HFF-Myc (cell line): ENCODE results near the gene KCNJ18.
"Not testable (repeated sequence)": the region's sequence is repeated elsewhere in the genome, so short reads cannot be mapped to it uniquely, and the experiment has no call there.

ENCODE experiments used
- DNase-seq: peaks from one replicate; pipeline ENCODE4 v3.0.0-alpha.2; 2011; ENCODE audit warnings: low read depth; ENCODE audit errors: extremely low read depth
- H3K4me3 ChIP-seq: replicated peaks from 2 replicates; pipeline ENCODE4 v1.5.1; 2011; ENCODE audit warnings: low read depth, mild to moderate bottlenecking, control low read depth, low read length
- CTCF ChIP-seq: IDR thresholded peaks from 2 replicates; pipeline ENCODE4 v1.5.1; 2012; ENCODE audit warnings: mild to moderate bottlenecking, low read depth, low read length, control low read depth; ENCODE audit errors: missing control alignments

KCNJ18 gene

DNA sequence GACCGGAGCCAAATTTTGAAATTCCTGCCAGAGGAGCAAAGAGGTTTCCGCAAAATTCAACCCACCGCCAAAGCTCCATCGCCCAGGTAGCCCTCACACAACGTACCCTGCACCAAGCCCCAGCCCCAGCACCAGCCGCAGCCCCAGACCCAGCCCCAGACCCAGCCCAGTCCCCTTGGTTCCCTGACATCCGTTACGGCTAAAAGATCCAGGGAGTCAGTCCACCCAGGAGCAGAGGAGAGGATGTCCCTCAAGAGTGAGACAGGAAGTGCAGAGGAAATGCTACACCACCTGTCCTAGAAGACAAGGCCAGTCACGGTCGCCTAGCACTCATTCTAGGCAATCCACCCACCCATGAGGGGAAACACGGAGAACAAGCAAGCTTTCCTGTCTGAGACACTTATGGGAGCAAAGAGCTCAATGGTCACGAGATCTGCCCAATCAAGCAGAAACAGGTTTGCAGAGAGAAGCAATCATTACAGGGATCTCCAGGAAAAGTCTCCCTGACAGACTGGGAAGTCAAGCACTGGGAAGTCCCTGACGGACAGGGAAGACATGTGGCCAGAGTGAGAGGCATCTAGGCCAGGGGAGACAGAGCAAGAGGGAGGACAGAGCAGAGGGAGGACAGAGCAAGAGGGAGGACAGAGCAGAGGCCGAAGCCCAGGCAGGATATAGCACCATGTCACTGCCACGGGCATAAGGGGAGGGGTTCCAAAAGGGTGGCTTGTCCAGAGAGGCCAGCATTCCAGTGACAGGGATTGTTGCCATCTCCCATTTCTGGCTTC is 15.0 kb upstream of the KCNJ18 start:
- DNase-seq = no peak
- TF ChIP-seq CTCF = no peak
- H3K4me3 ChIP-seq = no peak overlapping the region

DNA sequence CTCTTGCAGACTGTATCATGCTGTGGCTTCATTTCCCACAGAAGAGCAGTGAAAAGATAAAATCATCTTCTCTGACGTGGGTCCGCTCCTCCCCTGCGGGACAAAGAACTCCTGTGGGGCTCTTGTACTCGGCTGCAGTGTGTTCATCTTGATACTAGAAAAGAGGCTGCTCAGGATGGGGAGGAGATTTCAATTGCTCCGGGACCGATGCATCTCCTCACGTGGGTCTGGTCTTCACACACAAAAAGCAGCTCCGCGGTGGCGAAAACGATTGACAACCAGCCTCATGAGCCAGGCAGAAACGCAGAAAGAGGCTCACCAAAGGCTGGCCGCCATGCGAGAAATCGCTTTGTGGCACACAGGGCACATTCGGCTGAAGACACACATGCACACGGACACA is 14.4 kb upstream of the KCNJ18 start:
- H3K4me3 ChIP-seq = no peak overlapping the region
- no peak for DNase-seq
- no peak for TF ChIP-seq CTCF

DNA sequence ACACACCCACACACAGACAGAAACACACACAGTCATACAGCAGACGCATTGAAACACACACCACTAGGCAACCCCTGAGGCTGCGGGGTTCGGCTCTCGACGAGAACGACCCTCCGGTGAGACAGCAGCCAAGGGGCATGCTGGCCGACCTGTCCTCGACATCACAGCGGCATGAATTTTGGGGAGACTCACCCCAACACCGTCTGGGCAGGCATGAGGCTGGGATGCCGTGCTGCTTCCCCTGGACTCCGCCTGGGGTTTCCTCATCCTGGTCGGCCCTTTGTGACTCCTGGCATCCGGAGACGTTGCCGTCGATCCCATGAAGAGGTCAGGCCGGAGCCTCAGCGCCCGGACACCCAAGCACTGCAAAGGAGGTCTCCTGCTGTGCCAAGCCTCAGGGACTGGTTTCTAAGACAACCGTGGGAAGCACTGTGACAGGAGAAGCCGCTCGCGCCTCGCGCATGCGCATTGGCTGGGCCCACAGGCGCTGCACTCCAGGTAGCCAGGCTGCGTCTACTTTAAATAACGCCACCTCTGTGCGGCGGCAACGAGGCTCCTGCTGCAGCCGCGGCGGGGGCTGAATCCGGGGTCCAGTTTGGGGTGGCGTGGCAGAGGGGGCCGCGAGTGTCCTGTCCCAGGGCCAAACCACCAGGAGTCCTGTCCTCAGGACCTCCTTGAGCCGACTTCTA is 13.8 kb upstream of the KCNJ18 start:
- TF ChIP-seq CTCF = no peak
- no peak overlapping the region for H3K4me3 ChIP-seq

GRCh38 chr17:21679256-21680146 is 12.8 kb upstream of the KCNJ18 start:
- no peak overlapping the region for H3K4me3 ChIP-seq
- no peak for TF ChIP-seq CTCF
- DNase-seq = no peak

More for the DNA sequence above, 13.8 kb upstream of the KCNJ18 start:
- DNase-seq = no peak

DNA sequence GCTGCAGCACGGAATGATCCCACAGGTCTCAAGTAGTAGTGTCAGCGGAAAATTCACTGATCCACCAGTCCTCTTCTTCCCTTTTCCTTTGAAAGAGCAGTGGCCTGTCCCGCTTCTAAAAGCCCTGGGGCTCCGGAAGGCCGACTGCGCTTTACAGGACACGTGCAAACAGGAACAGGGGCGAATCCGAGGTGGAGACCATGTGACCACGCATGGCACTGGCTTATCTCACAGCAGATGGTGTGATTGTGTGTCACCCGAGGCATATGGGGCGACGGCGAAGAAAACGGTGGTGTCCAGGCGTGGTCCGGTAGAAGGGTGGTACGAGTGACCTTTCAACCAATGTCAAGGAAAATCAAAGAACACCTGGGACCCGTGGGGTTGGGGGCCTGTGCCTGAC is 12.0 kb upstream of the KCNJ18 start:
- no peak for TF ChIP-seq CTCF
- no peak overlapping the region for H3K4me3 ChIP-seq
- no peak for DNase-seq

GRCh38 chr17:21680850-21681351 is 11.4 kb upstream of the KCNJ18 start:
- DNase-seq, H3K4me3 ChIP-seq: not testable (repeated sequence)

DNA sequence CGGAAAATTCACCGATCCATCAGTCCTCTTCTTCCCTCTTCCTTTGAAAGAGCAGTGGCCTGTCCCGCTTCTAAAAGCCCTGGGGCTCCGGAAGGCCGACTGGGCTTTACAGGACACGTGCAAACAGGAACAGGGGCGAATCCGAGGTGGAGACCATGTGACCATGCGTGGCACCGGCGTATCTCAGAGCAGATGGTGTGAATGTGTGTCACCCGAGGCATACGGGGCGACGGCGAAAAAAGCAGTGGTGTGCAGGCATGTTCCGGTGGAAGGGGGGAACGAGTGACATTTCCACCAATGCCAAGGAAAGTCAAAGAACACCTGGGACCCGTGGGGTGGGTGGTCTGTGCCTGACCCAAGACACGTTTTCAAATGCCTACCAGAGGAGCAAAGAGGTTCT is 10.7 kb upstream of the KCNJ18 start:
- not testable (repeated sequence) for DNase-seq, H3K4me3 ChIP-seq

DNA sequence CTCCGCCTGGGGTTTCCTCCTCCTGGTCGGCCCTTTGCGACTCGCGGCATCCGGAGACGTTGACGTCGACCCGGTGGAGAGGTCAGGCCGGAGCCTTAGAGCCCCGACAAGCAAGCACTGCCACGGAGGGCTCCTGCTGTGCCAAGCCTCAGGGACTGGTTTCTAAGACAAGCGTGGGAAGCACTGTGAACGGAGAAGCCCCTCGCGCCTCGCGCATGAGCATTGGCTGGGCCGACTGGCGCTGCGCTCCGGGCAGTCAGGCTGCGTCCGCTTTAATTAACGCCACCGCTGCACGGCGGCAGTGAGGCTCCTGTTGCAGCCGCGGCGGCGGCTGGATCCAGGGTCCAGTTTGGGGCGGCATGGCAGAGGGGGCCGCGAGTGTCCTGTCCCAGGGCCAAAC is 10.2 kb upstream of the KCNJ18 start:
- not testable (repeated sequence) for DNase-seq, H3K4me3 ChIP-seq

GRCh38 chr17:21683142-21683712 is 9.1 kb upstream of the KCNJ18 start:
- not testable (repeated sequence) for H3K4me3 ChIP-seq, DNase-seq

GRCh38 chr17:21683897-21684296 is 8.4 kb upstream of the KCNJ18 start:
- not testable (repeated sequence) for DNase-seq

DNA sequence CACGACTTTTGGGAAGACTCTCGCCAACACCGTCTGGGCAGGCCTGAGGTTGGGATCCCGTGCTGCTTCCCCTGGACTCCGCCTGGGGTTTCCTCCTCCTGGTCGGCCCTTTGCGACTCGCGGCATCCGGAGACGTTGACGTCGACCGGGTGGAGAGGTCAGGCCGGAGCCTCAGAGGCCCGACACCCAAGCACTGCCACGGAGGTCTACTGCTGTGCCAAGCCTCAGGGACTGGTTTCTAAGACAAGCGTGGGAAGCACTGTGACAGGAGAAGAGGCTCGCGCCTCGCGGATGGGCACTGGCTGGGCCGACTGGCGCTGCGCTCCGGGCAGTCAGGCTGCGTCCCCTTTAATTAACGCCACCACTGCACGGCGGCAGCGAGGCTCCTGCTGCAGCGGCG is 7.9 kb upstream of the KCNJ18 start:
- not testable (repeated sequence) for H3K4me3 ChIP-seq, DNase-seq

More at GRCh38 chr17:21683897-21684296, 8.4 kb upstream of the KCNJ18 start:
- not testable (repeated sequence) for H3K4me3 ChIP-seq
